NCI-H2171 (cell line): ENCODE data around the gene PMVK.
A peak's percentile ranks its signal among the peaks of the same experiment; 100 is the strongest.

Experiments
- DNase-seq: peaks from one replicate; lab custom pipeline; 2025; lab: John Stamatoyannopoulos, UW

PMVK gene

GRCh38 chr1:154966111-154966510 is 29.6 kb upstream of the PMVK start:
- no peak for DNase-seq

DNA sequence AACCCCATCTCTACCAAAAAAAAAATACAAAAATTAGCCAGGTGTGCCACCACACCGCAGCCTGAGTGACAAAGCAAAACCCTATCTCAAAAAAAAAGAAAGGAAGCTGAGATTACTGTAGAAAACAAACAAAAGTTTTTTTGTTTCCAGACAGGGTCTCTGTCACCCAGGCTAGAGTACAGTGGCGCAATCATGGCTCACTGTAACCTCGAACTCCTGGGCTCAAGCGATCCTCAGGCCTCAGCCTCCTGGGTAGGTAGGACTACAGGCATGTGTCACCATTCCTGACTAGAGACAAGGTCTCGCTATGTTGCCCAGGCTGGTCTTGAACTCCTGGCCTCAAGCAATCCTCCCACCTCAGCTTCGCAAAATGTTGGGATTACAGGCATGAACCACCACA is 27.8 kb upstream of the PMVK start:
- no peak for DNase-seq

DNA sequence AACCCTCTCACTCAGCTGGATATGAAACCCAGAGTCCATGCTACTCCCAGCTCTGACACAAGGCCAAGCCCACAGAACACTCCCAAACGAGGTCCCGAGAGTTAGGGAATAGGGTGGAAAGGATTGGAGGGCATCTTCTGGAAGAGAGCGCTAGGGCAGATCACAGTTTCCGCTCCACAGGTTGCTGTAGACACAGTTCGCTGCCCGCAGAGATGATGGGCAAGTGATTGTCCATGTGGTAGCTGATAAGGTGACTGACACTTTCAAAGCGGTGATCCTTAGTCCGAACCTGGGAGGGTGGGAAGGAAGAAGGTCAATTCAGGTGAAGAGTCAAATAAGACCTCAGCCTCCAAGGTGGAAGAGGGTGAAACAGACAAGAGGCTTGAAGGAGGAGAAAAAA is 27.1 kb upstream of the PMVK start:
- no peak for DNase-seq

DNA sequence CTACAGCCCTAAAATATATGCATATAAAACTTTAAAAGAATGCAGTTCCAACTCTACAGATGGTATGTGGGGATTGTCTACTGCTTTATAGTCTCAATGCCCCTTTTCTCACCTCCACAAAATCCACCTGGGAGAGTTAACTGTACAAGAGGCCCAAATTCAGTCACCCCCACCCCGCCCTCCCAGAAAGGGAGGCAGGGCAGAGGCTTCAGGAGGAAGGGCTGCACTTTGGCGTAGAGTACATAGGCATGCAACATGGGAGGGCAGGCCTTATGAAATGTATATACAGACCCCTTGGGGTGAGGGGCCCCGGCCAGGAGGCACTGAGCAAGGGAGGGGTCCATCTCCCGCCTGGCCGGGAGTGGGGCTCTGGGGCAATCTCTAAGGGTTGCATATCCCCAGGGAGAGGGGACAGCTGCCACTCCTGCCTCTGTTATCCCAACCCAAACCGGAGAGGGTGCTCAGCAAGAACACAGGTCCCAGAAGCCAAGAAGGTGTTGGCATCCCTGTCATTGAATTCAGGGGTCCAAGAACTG is 26.3 kb upstream of the PMVK start:
- DNase-seq: no peak

- no peak for DNase-seq
These were observed 25.7 kb upstream of the PMVK start for GRCh38 chr1:154962156-154962749.

- peak; percentile 61 for DNase-seq
These were observed 25.0 kb upstream of the PMVK start, which contains the start of gene PYGO2 for GRCh38 chr1:154961207-154962155. Gene PYGO2, minus strand, starts transcription at chr1:154961782. Its CDS starts 206 bp downstream, at chr1:154961576.

DNA sequence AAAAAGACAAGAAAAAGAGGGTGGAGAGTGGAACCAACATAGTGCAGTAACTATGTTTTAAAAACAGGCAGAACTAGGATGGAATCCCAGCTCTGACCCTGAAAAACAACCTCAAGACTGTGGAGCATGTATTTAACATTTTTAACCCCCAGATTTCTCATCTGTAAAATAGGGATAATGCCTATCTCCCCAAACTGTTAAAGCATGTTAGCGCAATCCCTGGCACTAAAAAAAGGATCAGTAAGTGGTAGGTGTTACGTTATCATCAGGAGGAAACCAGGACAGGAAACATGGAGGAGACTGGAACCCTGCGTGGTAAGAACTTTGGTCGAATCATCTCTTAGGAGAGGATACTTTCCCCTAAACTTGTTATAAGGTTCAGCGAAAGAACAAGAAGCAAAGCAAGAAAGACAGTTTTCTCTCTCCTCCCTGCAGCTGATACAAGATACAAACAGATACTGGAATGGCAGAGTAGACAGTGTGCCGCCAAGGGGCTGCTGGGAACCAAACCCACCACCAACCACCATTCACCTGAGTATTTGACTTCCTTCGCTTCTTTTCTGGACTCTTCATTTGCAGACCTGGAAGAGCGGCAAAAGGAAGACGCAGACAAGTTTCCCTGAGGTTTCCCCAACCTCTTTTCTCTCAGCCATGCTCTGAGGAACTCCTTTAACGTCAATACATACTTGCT is 24.1 kb upstream of the PMVK start:
- no peak for DNase-seq

- no peak for DNase-seq
These were observed 22.9 kb upstream of the PMVK start for GRCh38 chr1:154959426-154959780.

DNA sequence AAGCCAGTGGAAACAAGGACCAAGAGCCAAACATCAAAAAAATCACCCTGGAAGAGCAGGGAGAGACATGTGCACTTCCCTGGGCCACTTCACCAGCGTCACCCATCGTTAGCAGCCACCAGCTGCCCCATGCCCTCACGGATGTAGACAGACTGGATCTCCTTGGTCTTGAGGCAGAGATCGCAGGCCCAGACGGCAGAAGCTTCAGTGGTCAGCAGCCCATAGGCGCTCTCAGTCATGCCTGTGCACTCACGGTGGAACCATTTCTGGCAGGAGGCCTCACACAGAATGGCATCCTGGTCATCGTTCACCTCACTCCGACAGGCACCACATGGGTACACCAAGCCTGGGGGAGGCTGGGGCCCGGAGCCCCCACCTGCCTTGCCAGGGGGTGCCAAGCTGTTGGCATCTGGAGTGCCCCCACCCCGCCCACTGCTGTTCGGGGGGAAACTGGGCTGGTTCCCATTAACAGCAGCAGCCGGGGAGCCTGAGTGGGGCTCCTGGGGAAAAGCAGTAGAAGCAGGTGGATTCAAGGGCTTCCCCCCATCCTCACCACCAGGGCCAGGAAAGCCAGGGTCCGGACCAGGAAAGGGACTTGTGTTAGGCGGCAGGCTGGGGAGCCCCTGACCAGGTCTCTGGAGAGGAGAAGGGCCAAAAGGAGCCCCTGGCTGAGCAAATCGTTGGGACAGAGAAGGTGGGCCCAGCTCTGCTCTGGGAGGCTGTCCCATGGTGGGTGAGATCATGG is 22.3 kb upstream of the PMVK start:
- no peak for DNase-seq

DNA sequence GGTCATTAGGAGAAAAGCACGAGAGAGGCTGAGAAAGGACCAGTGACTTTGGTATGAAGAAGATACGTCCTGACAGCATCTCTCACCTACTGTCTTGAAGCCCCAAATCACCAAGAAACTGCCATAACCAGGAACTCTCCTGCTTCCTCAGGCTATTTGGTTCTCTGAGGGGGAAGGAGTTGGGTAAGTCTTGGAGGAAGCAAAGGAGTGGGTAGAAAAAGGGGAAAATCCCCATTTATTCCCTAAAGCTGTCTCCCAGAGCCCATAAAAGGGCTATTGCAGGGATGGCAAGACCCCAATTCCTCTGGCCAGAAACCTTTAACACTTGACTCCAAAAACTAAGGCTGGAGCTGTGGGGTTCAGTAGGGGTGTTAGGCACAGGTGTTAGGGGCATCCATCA is 21.5 kb upstream of the PMVK start:
- no peak for DNase-seq

DNA sequence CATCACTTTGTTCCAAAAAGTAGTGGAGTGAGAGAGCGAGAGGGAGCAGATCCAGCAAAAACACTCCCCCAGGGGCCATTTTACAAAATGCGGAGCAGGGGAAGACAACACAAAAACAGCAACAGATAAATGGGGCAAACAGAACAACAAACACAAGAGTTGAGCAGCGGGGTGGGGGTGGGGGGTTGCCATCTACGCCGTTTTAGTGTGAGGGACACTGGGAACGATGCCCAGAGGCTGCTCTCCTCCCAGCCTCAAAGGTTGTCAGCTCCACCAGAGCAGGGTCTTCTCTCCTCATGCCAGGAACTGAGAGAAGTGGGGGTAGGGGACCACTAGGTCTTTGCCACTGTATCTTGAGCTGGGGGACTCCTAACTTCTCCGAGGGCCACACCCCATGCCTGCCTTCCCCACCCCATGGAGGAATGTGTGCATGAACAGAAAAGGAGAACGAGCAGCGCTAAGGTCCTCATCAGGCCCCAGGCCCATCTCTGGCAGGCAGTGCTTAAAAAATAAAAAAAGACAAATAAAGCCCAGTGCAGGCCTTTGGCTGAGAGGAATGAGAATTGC is 20.7 kb upstream of the PMVK start:
- no peak for DNase-seq

- no peak for DNase-seq
These were observed 20.0 kb upstream of the PMVK start for GRCh38 chr1:154956544-154956941.

DNA sequence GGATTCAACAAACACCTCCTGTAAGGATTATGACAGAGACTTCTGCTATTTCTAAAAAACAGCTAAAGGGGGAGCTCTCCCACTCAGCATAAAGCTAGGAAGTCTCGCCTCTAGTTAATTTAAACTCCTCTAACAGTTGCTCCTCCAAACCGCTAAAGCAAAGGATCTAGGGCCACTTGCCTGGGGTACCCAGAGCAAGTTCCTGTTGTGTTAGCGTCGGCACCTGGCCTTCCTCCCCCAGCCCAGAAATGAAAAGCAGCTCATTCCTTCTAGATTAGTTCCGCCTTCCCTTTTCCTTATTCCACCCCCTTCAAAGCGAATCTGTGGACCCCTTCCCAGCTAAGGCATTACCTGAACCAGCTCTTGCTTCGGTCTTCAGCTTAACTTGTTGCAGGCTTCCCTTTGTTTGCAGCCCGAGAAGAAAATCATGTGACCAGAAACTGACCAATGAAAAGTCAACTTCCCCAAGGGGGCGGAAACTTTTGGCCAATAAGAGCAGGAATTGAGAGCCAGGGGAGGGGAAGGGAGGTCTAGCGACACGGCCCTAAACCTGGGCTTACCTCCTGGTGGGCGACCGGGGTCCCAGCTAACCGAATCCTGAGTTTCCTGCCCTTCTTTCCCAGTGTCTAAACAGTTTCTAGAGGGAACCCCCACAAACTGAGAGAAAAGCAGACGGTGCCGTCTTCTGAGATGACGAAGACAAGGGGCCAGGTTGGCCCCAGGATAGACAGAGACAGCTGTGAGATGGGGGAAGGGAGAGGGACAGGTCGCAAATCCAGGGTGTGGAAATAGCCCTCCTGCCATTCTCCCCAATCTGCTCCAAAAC is 19.4 kb upstream of the PMVK start, which contains the start of gene PBXIP1:
PBXIP1 (minus strand) TSS at position 382 of the 826 bp plus-strand sequence. CDS start 2,378 bp downstream, outside the sequence.
- DNase-seq: peak; percentile 80

GRCh38 chr1:154955039-154955717 is 18.7 kb upstream of the PMVK start:
- DNase-seq: peak; percentile 24

DNA sequence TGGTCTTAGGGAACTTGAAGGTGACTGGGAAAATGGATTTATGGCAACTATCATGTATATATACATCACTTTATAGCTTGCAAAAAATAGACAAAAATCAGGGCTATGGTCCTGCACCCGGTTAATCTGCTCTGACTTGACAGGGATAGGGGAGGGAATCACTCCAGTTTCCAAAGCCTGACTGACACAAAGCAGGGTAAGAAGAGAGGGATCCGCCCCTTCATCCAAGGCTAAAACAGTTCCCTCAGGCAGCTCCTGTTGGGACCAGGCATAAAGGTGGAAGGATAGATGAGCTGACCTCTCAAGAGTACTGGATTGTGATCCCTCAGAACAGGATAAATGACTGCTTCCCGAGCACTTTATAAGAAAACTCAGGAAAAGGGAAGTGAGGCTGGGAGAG is 18.0 kb upstream of the PMVK start:
- no peak for DNase-seq

GRCh38 chr1:154953611-154954038 is 17.1 kb upstream of the PMVK start:
- DNase-seq: no peak

GRCh38 chr1:154952664-154953063 is 16.1 kb upstream of the PMVK start:
- no peak for DNase-seq

GRCh38 chr1:154951901-154952657 is 15.6 kb upstream of the PMVK start:
- DNase-seq: no peak

GRCh38 chr1:154948079-154948478 is 11.6 kb upstream of the PMVK start:
- DNase-seq: no peak
